Right lobe of liver (tissue), 4 donors: Measurements from ENCODE around the gene SRSF2.

Source experiments
- POLR2A ChIP-seq: fragments of 450-650 bp; IDR thresholded peaks from one replicate; pipeline ENCODE4 v1.6.1; 2017; ENCODE audit warnings: antibody characterized with exemption, mild to moderate bottlenecking
- TF ChIP-seq, protein P1 (sequence below), 4 donors: fragments of 200-600 bp in 3 of 4; fragments of 450-650 bp in 1 of 4; IDR thresholded peaks; one replicate each; pipeline versions ENCODE4 v1.5.1 to v1.8.0; 2016 to 2022; ENCODE audit warnings: antibody characterized with exemption in 4 of 4, mild to moderate bottlenecking in 2 of 4
- donor health status: DM: no; HTN: no; CAD: no.
- donor health status: DM: no; HTN: no; CAD: no.
- donor health status: DM: no; HTN: yes; CAD: no.

DNA sequence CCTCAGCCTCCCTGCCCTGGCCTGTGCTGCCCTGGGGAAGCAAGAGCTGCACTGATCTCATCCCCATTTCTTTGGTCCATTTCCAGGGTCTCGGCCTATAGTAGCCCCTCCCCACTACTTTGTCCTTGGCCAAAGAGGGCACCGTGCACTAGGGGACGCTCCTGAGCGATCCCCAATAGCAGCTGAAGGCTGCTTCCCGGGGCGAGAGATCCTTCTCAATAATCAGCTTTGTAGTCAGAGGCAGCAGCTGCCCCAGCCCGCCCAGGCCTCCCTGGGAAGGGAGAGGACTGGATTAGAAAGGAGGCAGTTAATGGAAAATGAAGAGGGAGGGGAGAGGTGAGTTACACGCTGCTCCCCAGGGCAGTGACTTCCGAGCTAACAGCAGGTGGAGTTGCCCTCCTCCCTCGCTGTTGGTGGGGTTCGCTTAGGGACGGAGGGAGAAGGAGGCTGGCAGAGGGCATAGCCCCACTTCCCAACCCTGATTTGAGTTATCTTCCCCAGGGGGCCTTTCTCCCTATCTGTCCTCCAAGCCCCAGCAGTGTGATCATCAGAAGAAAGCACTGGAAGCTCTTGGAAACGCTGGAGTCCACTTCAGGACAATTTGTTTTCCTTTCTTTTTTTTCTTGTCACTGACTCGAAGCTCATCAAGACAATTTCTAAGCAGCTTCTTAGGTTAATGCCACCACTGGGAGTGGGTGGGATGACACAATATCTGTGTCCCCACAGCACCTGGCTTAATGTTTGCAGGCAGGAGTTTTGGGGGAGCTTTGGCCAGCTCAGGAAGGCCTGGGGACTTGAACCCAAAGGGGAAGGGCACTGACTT lies 28.9 kb downstream of the SRSF2 start:
- TF ChIP-seq, protein P1, sequence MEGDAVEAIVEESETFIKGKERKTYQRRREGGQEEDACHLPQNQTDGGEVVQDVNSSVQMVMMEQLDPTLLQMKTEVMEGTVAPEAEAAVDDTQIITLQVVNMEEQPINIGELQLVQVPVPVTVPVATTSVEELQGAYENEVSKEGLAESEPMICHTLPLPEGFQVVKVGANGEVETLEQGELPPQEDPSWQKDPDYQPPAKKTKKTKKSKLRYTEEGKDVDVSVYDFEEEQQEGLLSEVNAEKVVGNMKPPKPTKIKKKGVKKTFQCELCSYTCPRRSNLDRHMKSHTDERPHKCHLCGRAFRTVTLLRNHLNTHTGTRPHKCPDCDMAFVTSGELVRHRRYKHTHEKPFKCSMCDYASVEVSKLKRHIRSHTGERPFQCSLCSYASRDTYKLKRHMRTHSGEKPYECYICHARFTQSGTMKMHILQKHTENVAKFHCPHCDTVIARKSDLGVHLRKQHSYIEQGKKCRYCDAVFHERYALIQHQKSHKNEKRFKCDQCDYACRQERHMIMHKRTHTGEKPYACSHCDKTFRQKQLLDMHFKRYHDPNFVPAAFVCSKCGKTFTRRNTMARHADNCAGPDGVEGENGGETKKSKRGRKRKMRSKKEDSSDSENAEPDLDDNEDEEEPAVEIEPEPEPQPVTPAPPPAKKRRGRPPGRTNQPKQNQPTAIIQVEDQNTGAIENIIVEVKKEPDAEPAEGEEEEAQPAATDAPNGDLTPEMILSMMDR (IDR thresholded peaks at IDR 0.05): no peak
- TF ChIP-seq POLR2A: no peak
